ENCODE data around the gene KLHL40. TPM values are rescaled to one million over a fixed set of nuclear protein-coding genes. Genes with fewer than 3 reads are reported as not detected.

Gene KLHL40
- total and polyA plus RNA-seq, 9 of the 15 experiments (the other 6 are each of a cell fraction or from before 2014, with no cell fraction given) = not detected

GRCh38 chr3:42733501-42734262 lies 48.3 kb downstream of the KLHL40 start:
- TF ChIP-seq SMAD3 (CRISPR knock-in tag; conservative IDR thresholded peaks at IDR 0.05) (no peak), ZBTB7A (IDR thresholded peaks at IDR 0.05; ENCODE audit: borderline replicate concordance, control insufficient read depth, low read depth, low read length) (no peak)
- Histone ChIP-seq H3K79me2 (ENCODE audit: control insufficient read depth, insufficient read depth, low read length) (no peaks in the 10 kb centered on the region), H3K27me3 (ENCODE audit: control insufficient read depth in 2 of 2, insufficient read depth in 2 of 2, low read length in 2 of 2) (peaks cover 26 to 34% of the 10 kb centered on the region in 2 experiments; a peak in 4 of 5 replicates), H3K36me3 (ENCODE audit: control insufficient read depth, insufficient read depth, low read length) (no peaks in the 10 kb centered on the region), H3K4me2 (ENCODE audit: insufficient read depth, low read length) (no peak overlapping the region), H3K9ac (ENCODE audit: insufficient read depth in 1 of 2, low read depth in 2 of 2, low read length in 2 of 2) (no peak overlapping the region), H4K20me1 (replicated peaks; ENCODE audit: control insufficient read depth, insufficient read depth, low read length) (no peaks in the 10 kb centered on the region; the same call in 1 of the 2 replicates), H3K27ac (ENCODE audit: extremely low read depth, low read depth, low read length) (no peak overlapping the region), H3K4me1 (replicated peaks in 1 of 2; ENCODE audit: control insufficient read depth in 2 of 2, insufficient read depth in 2 of 2, low read length in 2 of 2) (no peaks in the 10 kb centered on the region), H2AFZ (ENCODE audit: low read depth, low read length) (no peak overlapping the region), H3K9me3 (replicated peaks; ENCODE audit: control insufficient read depth, insufficient read depth, low read depth, low read length) (0 out of 2 replicates have a peak, but pooled peaks cover 2% of the 10 kb centered on the region), H3K9me1 (ENCODE audit: control insufficient read depth, insufficient read depth, low read length) (no peaks in the 10 kb centered on the region), H3K4me3 (no peak overlapping the region)
- intact Hi-C loops (cut with micrococcal nuclease) (no loop called here), in situ Hi-C loops (cut with MboI) (no loop called here)
- ATAC-seq = no peak
- ChIA-PET POLR2A (interaction anchor here (0.6 kb wide), 1 partner anchor 12 kb away, joined by 3 read pairs; no protein-coding TSS in a partner anchor), CTCF (ENCODE audit: low intra/inter-chr PET ratio) (no interaction called here)
- FAIRE-seq = no peak
- 19% methylated on average over 13 of the region's 13 CpGs for WGBS (ENCODE audit: insufficient coverage, low coverage, missing lambda C conversion rate)
- DNase-seq (ENCODE audit: extremely low read depth in 1 of 4, low spot score in 3 of 4) = no peak
- no TSS peak for BruUV-seq (replicated peaks)

GRCh38 chr3:42734263-42734860 lies 49.0 kb downstream of the KLHL40 start:
- no peak overlapping the region for H3K9ac ChIP-seq (ENCODE audit: insufficient read depth in 1 of 2, low read depth in 2 of 2, low read length in 2 of 2)
- H3K27me3 ChIP-seq (ENCODE audit: control insufficient read depth in 2 of 2, insufficient read depth in 2 of 2, low read length in 2 of 2) = peaks cover 23 to 30% of the 10 kb centered on the region in 2 experiments; a peak in 4 of 5 replicates
- FAIRE-seq = no peak
- H3K27ac ChIP-seq (ENCODE audit: extremely low read depth, low read depth, low read length) = no peak overlapping the region
- H3K36me3 ChIP-seq (ENCODE audit: control insufficient read depth, insufficient read depth, low read length) = no peaks in the 10 kb centered on the region
- DNase-seq (ENCODE audit: extremely low read depth in 1 of 4, low spot score in 3 of 4) = no peak
- no TSS peak for BruUV-seq (replicated peaks)
- no peak overlapping the region for H3K4me2 ChIP-seq (ENCODE audit: insufficient read depth, low read length)
- TF ChIP-seq NELFE (IDR thresholded peaks at IDR 0.05; ENCODE audit: insufficient read depth, insufficient read length) = no peak
- TF ChIP-seq SOX6 (IDR thresholded peaks at IDR 0.05) = no peak
- TF ChIP-seq MBD2 (IDR thresholded peaks at IDR 0.05; ENCODE audit: borderline replicate concordance, low read depth) = no peak
- no peak for TF ChIP-seq E2F6 (IDR thresholded peaks at IDR 0.05; ENCODE audit: borderline replicate concordance in 1 of 2, extremely low read depth in 1 of 2, insufficient read depth in 1 of 2, insufficient read length in 1 of 2, low read depth in 1 of 2, low read length in 1 of 2, poor library complexity in 1 of 2, severe bottlenecking in 1 of 2)
- no peak for TF ChIP-seq MAZ (CRISPR knock-in tag; conservative IDR thresholded peaks at IDR 0.05 in 1 of 2, IDR thresholded peaks at IDR 0.05 in 1 of 2)
- H3K4me3 ChIP-seq = no peak overlapping the region
- no peaks in the 10 kb centered on the region; the same call in 1 of the 2 replicates for H4K20me1 ChIP-seq (replicated peaks; ENCODE audit: control insufficient read depth, insufficient read depth, low read length)
- H2AFZ ChIP-seq (ENCODE audit: low read depth, low read length) = no peak overlapping the region
- ChIA-PET CTCF (ENCODE audit: low intra/inter-chr PET ratio) (no interaction called here), POLR2A (interaction anchor here (0.6 kb wide), 1 partner anchor 12 kb away, joined by 3 read pairs; no protein-coding TSS in a partner anchor)
- H3K4me1 ChIP-seq (replicated peaks in 1 of 2; ENCODE audit: control insufficient read depth in 2 of 2, insufficient read depth in 2 of 2, low read length in 2 of 2) = no peaks in the 10 kb centered on the region
- ATAC-seq = no peak; the same call in 2 of the 3 replicates
- intact Hi-C loops (cut with micrococcal nuclease) (no loop called here), in situ Hi-C loops (cut with MboI) (no loop called here)
- no peaks in the 10 kb centered on the region for H3K79me2 ChIP-seq (ENCODE audit: control insufficient read depth, insufficient read depth, low read length)
- no peaks in the 10 kb centered on the region for H3K9me1 ChIP-seq (ENCODE audit: control insufficient read depth, insufficient read depth, low read length)
- H3K9me3 ChIP-seq (replicated peaks; ENCODE audit: control insufficient read depth, insufficient read depth, low read depth, low read length) = no peaks in the 10 kb centered on the region
- 4% methylated on average over 6 of the region's 6 CpGs for WGBS (ENCODE audit: insufficient coverage, low coverage, missing lambda C conversion rate)
